Esophagus muscularis mucosa (tissue), 4 donors: ENCODE results near the gene RSU1.

ENCODE experiments used
- EP300 ChIP-seq: sonication (generic); formaldehyde crosslinking; IDR thresholded peaks from one replicate; pipeline ENCODE4 v1.6.1; 2017; ENCODE audit warnings: antibody characterized with exemption
- POLR2AphosphoS5 ChIP-seq, 2 donors: sonication (generic); formaldehyde crosslinking; IDR thresholded peaks; one replicate each; pipeline ENCODE4 v1.6.1; 2017; ENCODE audit warnings: antibody characterized with exemption in 2 of 2
- TF ChIP-seq, protein P1 (sequence below), 3 experiments: fragments of 200-600 bp in 2 of 3; fragments of 450-650 bp in 1 of 3; sonication (generic) in 2 of 3; IDR thresholded peaks; one replicate each; pipeline ENCODE4 v1.5.1; 2017 to 2019; ENCODE audit warnings: antibody characterized with exemption in 3 of 3, mild to moderate bottlenecking in 2 of 3, moderate library complexity in 1 of 3

DNA sequence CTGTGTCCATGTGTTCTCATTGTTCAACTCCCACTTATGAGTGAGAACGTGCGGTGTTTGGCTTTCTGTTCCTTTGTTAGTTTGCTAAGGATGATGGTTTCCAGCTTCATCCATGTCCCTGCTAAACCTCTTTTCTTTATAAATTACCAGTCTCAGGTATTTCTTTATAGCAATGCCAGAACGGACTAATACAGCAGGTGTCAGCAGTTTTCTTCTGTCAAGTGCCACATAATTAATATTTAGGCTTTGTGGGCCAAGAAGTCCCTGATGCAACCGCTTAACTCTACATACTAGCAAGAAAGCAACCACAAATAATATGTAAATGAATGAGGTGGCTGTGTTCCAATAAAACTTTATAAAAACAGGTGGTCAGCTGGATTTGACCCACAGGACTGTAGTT lies 269.3 kb downstream of the RSU1 start:
- TF ChIP-seq, protein P1, sequence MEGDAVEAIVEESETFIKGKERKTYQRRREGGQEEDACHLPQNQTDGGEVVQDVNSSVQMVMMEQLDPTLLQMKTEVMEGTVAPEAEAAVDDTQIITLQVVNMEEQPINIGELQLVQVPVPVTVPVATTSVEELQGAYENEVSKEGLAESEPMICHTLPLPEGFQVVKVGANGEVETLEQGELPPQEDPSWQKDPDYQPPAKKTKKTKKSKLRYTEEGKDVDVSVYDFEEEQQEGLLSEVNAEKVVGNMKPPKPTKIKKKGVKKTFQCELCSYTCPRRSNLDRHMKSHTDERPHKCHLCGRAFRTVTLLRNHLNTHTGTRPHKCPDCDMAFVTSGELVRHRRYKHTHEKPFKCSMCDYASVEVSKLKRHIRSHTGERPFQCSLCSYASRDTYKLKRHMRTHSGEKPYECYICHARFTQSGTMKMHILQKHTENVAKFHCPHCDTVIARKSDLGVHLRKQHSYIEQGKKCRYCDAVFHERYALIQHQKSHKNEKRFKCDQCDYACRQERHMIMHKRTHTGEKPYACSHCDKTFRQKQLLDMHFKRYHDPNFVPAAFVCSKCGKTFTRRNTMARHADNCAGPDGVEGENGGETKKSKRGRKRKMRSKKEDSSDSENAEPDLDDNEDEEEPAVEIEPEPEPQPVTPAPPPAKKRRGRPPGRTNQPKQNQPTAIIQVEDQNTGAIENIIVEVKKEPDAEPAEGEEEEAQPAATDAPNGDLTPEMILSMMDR (IDR thresholded peaks at IDR 0.05): no peak
- TF ChIP-seq POLR2AphosphoS5 (IDR thresholded peaks at IDR 0.05) (no peak), EP300 (no peak)
